ENCODE results near the gene MAGI3.
"Not testable (repeated sequence)": the region's sequence is repeated elsewhere in the genome, so short reads cannot be mapped to it uniquely, and the experiment has no call there.

The MAGI3 gene

DNA sequence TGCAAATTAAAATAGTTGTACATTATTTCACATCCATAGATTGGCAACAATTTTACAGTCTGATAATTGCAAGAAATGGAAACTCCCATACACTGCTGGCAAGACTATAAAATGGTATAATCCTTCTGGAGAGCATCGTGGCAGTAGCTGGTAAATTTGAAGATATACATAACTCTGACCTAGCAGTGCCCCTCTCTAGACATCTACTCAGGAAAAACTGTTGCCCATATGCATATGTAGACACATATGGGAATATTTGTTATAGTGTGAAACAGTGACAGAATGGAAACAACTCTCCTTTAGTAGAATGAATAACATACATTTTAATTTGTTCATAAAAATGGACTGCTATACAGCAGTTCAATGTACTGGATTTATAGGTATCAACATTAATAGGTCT, 191.8 kb downstream of the MAGI3 start:
- DNase-seq = no peak

GRCh38 chr1:113587475-113587874, 197.2 kb downstream of the MAGI3 start:
- no peak for DNase-seq

DNA sequence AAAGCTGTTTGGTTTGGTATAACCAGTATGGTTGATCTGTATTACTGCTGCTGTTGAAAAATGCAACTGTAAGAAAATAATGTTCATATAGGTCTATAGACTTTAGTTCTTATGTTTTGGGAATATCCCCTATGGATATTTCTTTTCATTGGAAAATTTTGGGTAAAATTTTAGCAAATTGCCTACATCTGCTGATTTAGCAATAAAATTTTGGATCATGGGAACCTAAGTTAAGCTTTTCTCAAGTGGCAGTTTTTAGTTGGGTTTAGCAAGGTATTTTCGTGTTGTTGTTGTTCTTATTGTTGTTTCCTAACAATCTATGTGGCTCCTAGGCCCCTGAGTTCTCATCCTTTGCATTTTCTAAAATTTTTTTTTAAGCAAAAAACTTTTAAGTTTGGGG, 201.9 kb downstream of the MAGI3 start:
- no peak for DNase-seq

DNA sequence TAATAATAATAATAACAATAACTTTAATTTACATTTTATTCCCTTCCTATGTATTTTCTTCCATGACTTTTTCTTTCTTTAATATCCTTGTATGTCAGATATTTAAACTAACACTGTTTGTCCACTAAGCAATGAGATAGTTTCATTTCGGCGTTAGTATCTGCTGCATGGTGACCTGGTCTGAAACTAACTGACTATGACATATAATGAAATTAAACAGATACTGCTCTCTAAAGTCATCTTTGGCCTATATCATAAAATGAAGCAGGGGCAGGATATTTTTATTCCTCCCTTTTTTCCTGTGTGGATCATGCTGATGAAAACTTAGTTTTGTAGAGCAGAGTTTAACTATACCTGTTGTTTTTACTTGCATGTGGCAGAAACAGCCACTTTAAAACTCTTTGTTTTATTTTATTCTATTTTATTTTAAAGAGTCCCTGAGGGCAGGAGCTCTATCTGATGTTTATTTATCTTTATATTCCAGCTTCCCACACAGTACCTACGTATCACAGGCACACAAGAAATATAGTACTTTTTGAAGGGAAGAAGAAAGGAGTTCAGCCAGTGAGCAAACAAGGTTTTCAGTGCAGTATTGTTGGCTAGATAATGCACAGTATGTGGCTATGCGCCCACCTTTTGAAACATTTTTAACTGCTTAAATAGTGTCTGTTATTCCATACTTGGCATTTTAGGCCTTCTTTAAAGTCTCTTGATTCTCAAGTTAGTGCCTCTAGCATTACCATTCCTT, 203.4 kb downstream of the MAGI3 start:
- DNase-seq = no peak

GRCh38 chr1:113604466-113604865, 214.2 kb downstream of the MAGI3 start:
- not testable (repeated sequence) for DNase-seq

- DNase-seq = no peak
Measured at GRCh38 chr1:113605146-113605545, 214.8 kb downstream of the MAGI3 start.

DNA sequence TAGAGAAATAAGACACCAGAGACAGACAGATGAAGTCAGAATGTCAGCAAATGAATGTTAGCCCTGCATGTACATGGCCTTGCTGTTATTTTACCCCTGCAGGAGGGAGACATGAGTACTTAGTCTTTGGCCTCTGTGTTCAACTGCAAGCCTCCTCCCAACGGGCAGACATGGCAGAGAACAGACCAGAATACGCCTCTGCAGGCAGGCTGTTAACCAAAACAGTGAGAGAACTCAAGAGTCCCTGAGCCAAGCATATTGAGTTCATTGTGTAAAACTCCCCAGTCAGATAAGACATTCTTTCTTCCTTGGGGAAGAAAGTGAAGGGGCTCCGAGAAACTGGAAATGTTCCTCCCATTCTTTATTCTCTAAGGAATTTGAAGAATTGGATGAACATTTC, 218.1 kb downstream of the MAGI3 start:
- no peak for DNase-seq

DNA sequence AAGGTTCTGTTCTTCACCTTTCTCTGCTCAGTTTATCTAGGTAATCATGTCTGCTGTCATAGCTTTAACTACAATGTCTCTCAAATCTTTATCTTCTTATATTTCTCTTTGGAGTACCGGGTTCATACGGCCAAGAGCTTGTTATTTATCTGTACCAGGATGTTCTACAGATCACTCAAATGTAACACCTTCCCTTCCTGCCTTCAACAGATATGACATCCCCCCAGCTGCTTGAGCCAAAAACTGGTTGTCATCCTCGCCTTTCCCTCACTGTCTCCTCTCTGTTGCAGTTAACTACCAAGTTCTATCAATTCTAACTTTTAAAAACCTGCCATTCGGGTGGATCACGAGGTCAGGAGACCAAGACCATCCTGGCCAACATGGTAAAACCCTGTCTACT, 220.1 kb downstream of the MAGI3 start:
- no peak for DNase-seq

DNA sequence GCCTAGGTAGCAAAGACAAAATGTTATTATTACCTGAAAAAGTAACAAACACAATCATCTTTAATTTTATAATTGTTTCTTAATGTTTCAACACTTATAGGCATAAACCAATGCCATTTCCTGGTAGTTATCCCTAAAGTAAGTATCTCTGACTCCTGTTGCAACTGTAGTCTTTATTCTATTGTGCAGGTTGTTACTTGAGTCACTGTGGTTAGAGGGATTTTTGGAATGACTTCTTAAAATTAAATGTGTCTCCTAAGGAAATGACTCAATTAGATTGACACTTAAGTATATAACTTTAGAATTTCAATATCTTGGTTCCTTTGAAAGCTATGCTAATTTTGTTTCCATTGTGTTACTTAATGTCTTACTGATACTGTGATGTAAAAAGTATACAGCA, 225.1 kb downstream of the MAGI3 start:
- DNase-seq = no peak

DNA sequence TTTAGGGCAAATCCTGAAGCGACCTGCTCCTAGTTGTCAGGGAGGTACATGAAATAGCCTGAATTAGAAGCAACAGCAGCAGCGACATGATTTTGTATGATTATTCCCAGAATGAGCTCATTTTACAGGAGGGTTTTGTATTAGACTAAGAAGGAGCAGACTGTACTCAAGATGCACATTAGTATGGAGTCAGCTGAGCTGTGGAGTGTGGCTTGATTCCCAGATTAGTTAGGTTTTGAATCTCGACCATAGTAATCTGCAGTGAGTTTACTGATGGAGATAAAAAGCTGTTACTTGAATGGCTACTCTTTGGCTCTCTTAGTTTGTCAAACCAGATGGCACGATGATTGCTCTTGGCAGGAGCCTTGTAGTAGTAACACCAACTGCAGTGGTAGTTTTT, 225.8 kb downstream of the MAGI3 start:
- DNase-seq = peak; percentile 82 to 95

- no peak for DNase-seq
Measured at GRCh38 chr1:113617438-113618141, 227.3 kb downstream of the MAGI3 start.

DNA sequence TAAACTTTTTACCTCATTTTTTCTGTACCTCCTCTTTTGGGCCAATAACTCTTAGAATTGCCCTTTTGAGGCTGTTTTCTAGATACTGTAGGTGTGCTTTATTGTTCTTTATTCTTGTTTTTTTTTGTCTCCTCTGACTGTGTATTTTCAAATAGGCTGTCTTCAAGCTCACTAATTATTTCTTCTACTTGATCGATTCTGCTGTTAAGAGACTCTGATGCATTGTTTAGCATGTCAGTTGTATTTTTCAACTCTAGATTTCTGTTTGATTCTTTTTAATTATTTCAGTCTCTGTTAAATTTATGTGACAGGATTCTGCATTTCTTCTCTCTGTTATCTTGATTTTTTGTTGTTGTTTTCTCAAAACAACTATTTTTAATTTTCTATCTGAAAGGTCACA, 238.7 kb downstream of the MAGI3 start:
- DNase-seq = no peak

DNA sequence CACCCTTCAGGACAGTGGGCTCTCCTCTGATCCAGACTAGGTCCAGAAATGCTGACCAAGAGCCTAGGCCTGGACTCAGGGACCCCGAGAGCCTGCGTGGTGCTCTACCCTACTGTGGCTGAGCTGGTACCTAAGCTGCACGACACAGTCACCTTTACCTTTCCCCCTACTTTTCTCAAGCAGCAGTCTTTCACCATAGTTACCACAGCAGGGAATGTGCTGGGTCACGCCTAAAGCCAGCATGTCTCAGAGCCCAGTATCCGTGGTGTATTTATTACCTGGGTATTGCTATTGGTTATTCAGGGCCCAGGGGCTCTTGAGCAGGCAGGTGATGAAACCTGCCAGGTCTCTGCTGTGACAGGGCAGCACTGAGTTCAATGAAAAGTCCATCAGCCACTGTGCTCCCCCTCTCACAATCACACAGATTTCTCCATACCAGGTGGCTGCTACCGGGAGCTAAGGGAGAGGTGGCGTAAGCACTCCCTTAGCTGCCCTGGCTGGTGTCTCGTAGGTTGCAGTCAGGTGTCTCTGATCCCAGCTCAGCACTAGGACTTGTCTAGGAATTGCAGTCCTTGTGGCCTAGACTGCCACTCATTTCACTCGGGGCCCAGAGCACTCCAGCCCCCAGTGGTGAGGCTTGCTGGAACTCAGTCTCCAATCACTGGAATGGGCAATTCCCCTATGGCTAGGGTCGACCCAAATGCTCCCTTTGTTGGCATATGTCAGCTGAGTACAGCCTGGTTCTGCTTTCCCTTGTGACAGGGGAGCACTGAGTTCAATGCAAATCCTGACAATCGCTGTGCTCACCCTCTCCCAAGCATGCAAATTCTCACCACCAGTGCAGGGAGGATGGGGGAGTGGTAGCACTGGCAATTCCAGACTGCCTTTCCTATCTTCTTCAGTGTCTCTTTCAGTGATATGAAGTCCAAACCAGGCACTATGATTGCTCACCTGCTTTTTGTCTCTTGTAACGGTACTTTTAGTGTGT, 240.3 kb downstream of the MAGI3 start:
- no peak for DNase-seq

DNA sequence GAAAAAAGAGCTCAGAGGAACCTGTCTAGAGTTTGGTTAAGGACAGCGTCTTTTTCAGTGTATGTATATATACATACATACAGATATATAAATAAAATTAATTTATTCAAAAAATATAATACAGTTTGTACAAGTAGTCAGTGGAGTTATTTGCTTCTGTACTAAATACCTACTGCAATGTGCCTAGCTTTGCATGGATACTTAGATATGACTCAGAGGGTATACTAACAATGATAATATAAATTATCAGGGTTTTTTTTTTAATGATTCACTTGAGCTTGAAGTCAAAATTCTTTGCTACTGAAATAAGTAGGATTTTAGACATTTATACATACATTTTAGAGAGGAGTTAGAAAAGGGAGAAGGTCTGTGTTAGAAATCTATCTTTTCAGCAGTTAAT, 251.1 kb downstream of the MAGI3 start:
- no peak for DNase-seq

DNA sequence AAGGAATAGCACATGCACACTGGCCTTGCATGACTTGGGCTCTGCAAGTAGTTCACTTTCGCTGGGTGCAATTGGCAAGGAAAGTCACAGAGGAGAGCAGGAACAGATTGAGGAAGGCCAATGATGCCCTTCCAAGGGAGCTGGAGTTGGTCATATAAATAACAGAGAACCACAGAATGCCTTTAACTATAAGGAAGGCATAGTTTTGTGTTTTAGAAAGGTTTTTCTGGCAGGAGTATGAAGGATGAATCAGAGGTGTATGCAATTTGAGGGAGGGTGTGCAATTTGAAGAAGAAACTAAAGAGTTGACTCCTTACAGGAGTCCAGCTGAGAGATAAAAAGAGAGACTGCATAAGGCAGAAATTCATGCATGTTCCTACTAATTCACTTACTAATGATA, 256.8 kb downstream of the MAGI3 start:
- no peak for DNase-seq

DNA sequence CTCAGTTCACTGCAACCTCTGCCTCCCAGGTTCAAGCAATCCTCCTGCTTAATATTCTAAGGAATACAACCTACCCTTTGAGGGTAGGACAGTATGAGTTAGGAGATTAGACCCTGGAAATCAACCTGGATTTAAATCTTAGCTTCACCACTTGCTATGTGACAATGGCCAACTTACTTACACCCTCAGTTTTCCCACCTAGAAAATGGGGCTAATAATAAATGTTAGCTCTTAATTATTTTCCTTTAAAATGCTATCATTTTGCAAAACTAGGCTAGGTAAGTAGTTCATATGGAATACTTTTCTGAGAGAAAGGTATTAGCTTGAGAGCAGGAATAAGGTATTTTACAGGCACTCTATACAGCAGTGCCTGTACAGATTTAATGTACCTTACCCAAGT, 258.2 kb downstream of the MAGI3 start:
- no peak for DNase-seq

DNA sequence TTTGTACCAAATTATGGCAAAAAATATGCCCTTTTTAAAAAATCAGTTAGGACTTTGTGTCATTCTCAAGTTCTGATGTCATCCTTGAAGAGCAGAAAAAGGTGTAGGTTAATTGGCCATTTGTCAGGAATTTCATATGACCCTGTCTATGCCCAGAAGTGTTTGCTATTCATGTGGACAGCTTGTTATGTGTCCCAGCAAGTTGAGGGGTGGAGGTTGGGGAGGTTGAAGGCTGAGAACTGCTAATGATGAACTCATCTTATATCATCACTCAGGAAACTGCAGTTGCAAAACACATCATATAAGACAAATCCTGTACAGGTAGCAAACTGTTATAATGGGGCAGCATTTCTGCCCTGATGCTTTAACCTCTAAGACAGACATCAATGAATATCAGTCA, 262.5 kb downstream of the MAGI3 start:
- DNase-seq = no peak

DNA sequence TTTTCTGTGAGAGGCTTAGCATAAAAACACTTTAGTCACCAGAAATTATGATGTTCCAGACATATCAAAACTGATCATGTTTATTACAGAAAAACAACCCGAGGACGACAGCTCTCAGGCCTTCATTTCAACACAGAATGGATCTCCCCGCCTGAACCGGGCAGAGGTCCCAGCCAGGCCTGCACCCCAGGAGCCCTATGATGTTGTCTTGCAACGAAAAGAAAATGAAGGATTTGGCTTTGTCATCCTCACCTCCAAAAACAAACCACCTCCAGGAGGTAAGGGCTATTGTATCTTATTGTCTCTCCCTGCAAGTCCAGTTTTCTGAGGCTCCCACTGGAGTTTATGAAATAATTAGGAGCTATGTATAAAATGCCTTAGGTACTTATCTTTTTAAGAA, 263.4 kb downstream of the MAGI3 start:
- DNase-seq = no peak

DNA sequence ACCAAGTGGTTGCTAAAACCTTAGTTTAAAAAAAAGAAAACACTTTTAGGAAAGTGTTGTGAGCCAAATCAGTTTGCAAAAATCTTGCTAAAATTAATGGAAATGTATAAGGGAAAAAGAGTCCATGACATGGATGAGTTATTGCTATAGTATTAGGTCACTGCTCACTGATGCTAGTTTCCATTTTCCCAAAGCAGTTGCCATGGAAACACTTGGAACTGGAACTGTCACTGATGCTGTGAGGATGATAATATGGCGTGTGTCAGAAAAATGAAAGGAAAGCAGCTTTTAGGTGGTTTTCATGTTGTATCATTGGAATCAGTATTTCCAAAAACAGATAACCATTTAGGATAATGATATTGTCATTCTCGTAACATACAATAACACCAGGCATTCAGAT, 264.6 kb downstream of the MAGI3 start:
- peak in 1 of 2 experiments; percentile 1 for DNase-seq

DNA sequence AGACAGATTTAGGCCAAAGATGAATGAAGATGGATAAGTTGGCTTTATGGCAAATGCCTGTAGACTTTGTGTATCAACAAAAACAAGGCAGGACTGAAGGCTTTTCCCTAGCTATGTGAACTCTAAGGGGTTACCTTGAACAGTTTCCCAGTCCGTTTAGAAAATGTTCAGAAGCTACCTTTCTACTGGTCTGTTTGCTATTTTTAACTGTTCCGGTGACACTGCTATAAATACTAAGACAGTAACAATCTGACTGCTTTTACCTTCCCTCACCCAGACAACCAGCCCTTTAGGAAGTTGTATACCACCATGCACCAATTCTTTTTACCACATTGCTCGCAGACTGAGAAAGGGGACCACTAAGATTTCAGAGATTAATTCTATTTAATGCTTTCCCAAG, 266.8 kb downstream of the MAGI3 start:
- DNase-seq = no peak

- peak in 1 of 2 experiments; percentile 5 for DNase-seq
Measured at GRCh38 chr1:113657556-113658063, 267.3 kb downstream of the MAGI3 start.

DNA sequence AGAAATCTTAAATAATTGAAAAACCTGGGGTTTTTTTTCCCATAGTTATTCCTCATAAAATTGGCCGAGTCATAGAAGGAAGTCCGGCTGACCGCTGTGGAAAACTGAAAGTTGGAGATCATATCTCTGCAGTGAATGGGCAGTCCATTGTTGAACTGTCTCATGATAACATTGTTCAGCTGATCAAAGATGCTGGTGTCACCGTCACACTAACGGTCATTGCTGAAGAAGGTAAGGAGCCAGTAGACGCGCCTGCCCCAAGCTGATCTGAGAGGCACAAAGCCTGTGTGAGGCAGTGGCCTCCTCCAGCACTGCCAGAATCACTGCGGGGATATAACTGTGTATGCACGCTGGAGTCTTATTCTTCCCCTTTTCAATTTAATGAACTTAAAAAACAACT, 268.7 kb downstream of the MAGI3 start:
- no peak for DNase-seq

DNA sequence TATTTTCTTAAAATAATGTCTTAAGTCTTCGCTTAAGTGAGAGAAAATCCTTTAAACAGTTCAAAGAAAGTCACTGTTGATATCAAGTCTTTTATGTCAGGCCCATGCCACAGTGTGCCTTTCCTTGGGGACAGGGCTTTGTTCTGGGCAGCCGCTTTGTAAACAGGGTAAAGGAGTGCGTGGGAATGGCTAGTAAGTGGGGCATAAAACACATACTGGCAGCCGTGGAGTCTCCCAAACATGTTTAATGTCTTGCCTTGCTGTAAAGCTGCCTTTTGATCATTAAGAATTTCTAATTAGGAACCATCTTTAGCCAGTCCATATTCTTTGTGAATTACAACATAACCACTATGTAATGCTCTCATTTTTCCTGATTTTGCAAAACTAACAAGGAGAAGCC, 269.2 kb downstream of the MAGI3 start:
- no peak for DNase-seq

All from NCI-H524 (cell line).